ENCODE measurements around the gene NECTIN1. TPM values are rescaled to one million over a fixed set of nuclear protein-coding genes. Genes with fewer than 3 reads are reported as not detected.

Gene NECTIN1
- polyA plus RNA-seq, 3 donors from 2014 or later = 0.41 to 0.52 TPM; not detected in 1

GRCh38 chr11:119763071-119763728 is 34.2 kb upstream of the NECTIN1 start:
- peaks cover 6 to 12% (median 12%) of the 10 kb centered on the region in 3 donors for H3K27me3 Mint-ChIP-seq (ENCODE audit: low read depth in 3 of 3)
- no peaks in the 10 kb centered on the region for H3K36me3 Mint-ChIP-seq
- H3K4me1 Mint-ChIP-seq = peaks cover 5 to 6% of the 10 kb centered on the region in 2 donors
- no peak overlapping the region for H3K27ac Mint-ChIP-seq
- no peak for DNase-seq
- peaks cover 0 to 5% (median under 1%) of the 10 kb centered on the region in 6 donors for H3K9me3 Mint-ChIP-seq
- H3K4me3 Mint-ChIP-seq = no peak overlapping the region

GRCh38 chr11:119759747-119760412 is 30.9 kb upstream of the NECTIN1 start:
- H3K4me3 Mint-ChIP-seq = no peak overlapping the region
- H3K36me3 Mint-ChIP-seq = no peaks in the 10 kb centered on the region
- H3K9me3 Mint-ChIP-seq = peaks cover 0 to 2% (median 0%) of the 10 kb centered on the region in 6 donors
- peaks cover 7 to 12% (median 10%) of the 10 kb centered on the region in 3 donors for H3K27me3 Mint-ChIP-seq (ENCODE audit: low read depth in 3 of 3)
- no peak for DNase-seq
- H3K27ac Mint-ChIP-seq = no peak overlapping the region
- peaks cover 0 to 3% of the 10 kb centered on the region in 2 donors for H3K4me1 Mint-ChIP-seq

- H3K9me3 Mint-ChIP-seq = peaks cover 0 to 2% (median 0%) of the 10 kb centered on the region in 6 donors
- peaks cover 7 to 12% (median 10%) of the 10 kb centered on the region in 3 donors for H3K27me3 Mint-ChIP-seq (ENCODE audit: low read depth in 3 of 3)
- no peak overlapping the region for H3K4me3 Mint-ChIP-seq
- H3K36me3 Mint-ChIP-seq = no peaks in the 10 kb centered on the region
- DNase-seq = no peak
- H3K27ac Mint-ChIP-seq = no peak overlapping the region
- no peaks in the 10 kb centered on the region for H3K4me1 Mint-ChIP-seq
Measured at GRCh38 chr11:119759324-119759723, 30.3 kb upstream of the NECTIN1 start.

GRCh38 chr11:119758291-119758690 is 29.3 kb upstream of the NECTIN1 start:
- DNase-seq = no peak
- H3K36me3 Mint-ChIP-seq = no peaks in the 10 kb centered on the region
- no peaks in the 10 kb centered on the region for H3K4me1 Mint-ChIP-seq
- H3K27me3 Mint-ChIP-seq (ENCODE audit: low read depth in 3 of 3) = peaks cover 7 to 12% (median 7%) of the 10 kb centered on the region in 3 donors
- peaks cover 0 to 2% (median 0%) of the 10 kb centered on the region in 6 donors for H3K9me3 Mint-ChIP-seq
- no peak overlapping the region for H3K4me3 Mint-ChIP-seq
- H3K27ac Mint-ChIP-seq = no peak overlapping the region

GRCh38 chr11:119757378-119757777 is 28.4 kb upstream of the NECTIN1 start:
- peaks cover 4 to 10% (median 7%) of the 10 kb centered on the region in 3 donors for H3K27me3 Mint-ChIP-seq (ENCODE audit: low read depth in 3 of 3)
- no peak overlapping the region for H3K4me3 Mint-ChIP-seq
- H3K9me3 Mint-ChIP-seq = peaks cover 0 to 2% (median 0%) of the 10 kb centered on the region in 6 donors
- no peak for DNase-seq
- no peaks in the 10 kb centered on the region for H3K4me1 Mint-ChIP-seq
- no peak overlapping the region for H3K27ac Mint-ChIP-seq
- no peaks in the 10 kb centered on the region for H3K36me3 Mint-ChIP-seq

GRCh38 chr11:119756169-119756865 is 27.3 kb upstream of the NECTIN1 start:
- H3K9me3 Mint-ChIP-seq = peaks cover 0 to 2% (median 0%) of the 10 kb centered on the region in 6 donors
- no peak for DNase-seq
- H3K4me3 Mint-ChIP-seq = no peak overlapping the region
- no peak overlapping the region for H3K27ac Mint-ChIP-seq
- peaks cover 3 to 15% (median 7%) of the 10 kb centered on the region in 3 donors for H3K27me3 Mint-ChIP-seq (ENCODE audit: low read depth in 3 of 3)
- H3K36me3 Mint-ChIP-seq = no peaks in the 10 kb centered on the region
- H3K4me1 Mint-ChIP-seq = no peaks in the 10 kb centered on the region

- no peak overlapping the region for H3K27ac Mint-ChIP-seq
- no peak overlapping the region for H3K4me3 Mint-ChIP-seq
- no peaks in the 10 kb centered on the region for H3K36me3 Mint-ChIP-seq
- peaks cover 5 to 15% (median 9%) of the 10 kb centered on the region in 3 donors for H3K27me3 Mint-ChIP-seq (ENCODE audit: low read depth in 3 of 3)
- H3K9me3 Mint-ChIP-seq = peaks cover 0 to 2% (median 0%) of the 10 kb centered on the region in 6 donors
- no peaks in the 10 kb centered on the region for H3K4me1 Mint-ChIP-seq
- no peak for DNase-seq
Measured at GRCh38 chr11:119755356-119756071, 26.5 kb upstream of the NECTIN1 start.

GRCh38 chr11:119754656-119755355 is 25.8 kb upstream of the NECTIN1 start:
- peaks cover 5 to 19% (median 11%) of the 10 kb centered on the region in 3 donors for H3K27me3 Mint-ChIP-seq (ENCODE audit: low read depth in 3 of 3)
- DNase-seq = no peak
- no peaks in the 10 kb centered on the region for H3K36me3 Mint-ChIP-seq
- no peak overlapping the region for H3K27ac Mint-ChIP-seq
- H3K4me1 Mint-ChIP-seq = no peaks in the 10 kb centered on the region
- H3K4me3 Mint-ChIP-seq = no peak overlapping the region
- H3K9me3 Mint-ChIP-seq = peaks cover 0 to 2% (median 0%) of the 10 kb centered on the region in 6 donors

GRCh38 chr11:119754199-119754598 is 25.2 kb upstream of the NECTIN1 start:
- DNase-seq = no peak
- no peaks in the 10 kb centered on the region for H3K36me3 Mint-ChIP-seq
- no peak overlapping the region for H3K4me3 Mint-ChIP-seq
- H3K9me3 Mint-ChIP-seq = peaks cover 0 to 2% (median 0%) of the 10 kb centered on the region in 6 donors
- H3K27ac Mint-ChIP-seq = no peak overlapping the region
- peaks cover 5 to 22% (median 11%) of the 10 kb centered on the region in 3 donors for H3K27me3 Mint-ChIP-seq (ENCODE audit: low read depth in 3 of 3)
- H3K4me1 Mint-ChIP-seq = no peaks in the 10 kb centered on the region

GRCh38 chr11:119752946-119753345 is 23.9 kb upstream of the NECTIN1 start:
- no peak for DNase-seq
- peaks cover 0 to 2% (median 0%) of the 10 kb centered on the region in 6 donors for H3K9me3 Mint-ChIP-seq
- H3K4me3 Mint-ChIP-seq = no peak overlapping the region
- H3K4me1 Mint-ChIP-seq = no peaks in the 10 kb centered on the region
- peaks cover 1 to 17% (median 11%) of the 10 kb centered on the region in 3 donors for H3K27me3 Mint-ChIP-seq (ENCODE audit: low read depth in 3 of 3)
- no peak overlapping the region for H3K27ac Mint-ChIP-seq
- no peaks in the 10 kb centered on the region for H3K36me3 Mint-ChIP-seq

GRCh38 chr11:119752345-119752871 is 23.4 kb upstream of the NECTIN1 start:
- Mint-ChIP-seq H3K27me3 (ENCODE audit: low read depth in 3 of 3) (peaks cover 1 to 22% (median 14%) of the 10 kb centered on the region in 3 donors), H3K4me3 (no peak overlapping the region), H3K9me3 (peaks cover 0 to 2% (median 0%) of the 10 kb centered on the region in 6 donors), H3K36me3 (no peaks in the 10 kb centered on the region), H3K27ac (no peak overlapping the region), H3K4me1 (no peaks in the 10 kb centered on the region)
- no peak for DNase-seq

GRCh38 chr11:119750056-119750455 is 21.1 kb upstream of the NECTIN1 start:
- Mint-ChIP-seq H3K9me3 (no peaks in the 10 kb centered on the region), H3K27ac (no peak overlapping the region), H3K27me3 (ENCODE audit: low read depth in 3 of 3) (peaks cover 7 to 27% (median 14%) of the 10 kb centered on the region in 3 donors), H3K36me3 (no peaks in the 10 kb centered on the region), H3K4me1 (no peaks in the 10 kb centered on the region), H3K4me3 (no peak overlapping the region)
- no peak for DNase-seq
